ENCODE data around the gene KLC4. TPM values are rescaled to one million over a fixed set of nuclear protein-coding genes. Genes with fewer than 3 reads are reported as not detected.

The KLC4 gene
- total and polyA plus RNA-seq, 9 of the 15 experiments (the other 6 are each of a cell fraction or from before 2014, with no cell fraction given): 1.7 to 16.2 (median 7.7) TPM

- H3K36me3 ChIP-seq (ENCODE audit: control insufficient read depth, insufficient read depth, low read length): no peaks in the 10 kb centered on the region
- in situ Hi-C loops (cut with MboI): no loop called here
- BruUV-seq (replicated peaks): no TSS peak
- TF ChIP-seq PRDM10 (IDR thresholded peaks at IDR 0.05; ENCODE audit: partially characterized antibody) (no peak), FOXK1 (CRISPR knock-in tag; IDR thresholded peaks at IDR 0.05; ENCODE audit: borderline replicate concordance) (no peak), HES1 (IDR thresholded peaks at IDR 0.05; ENCODE audit: low read depth) (no peak)
- no peak overlapping the region for H3K4me3 ChIP-seq
- H4K20me1 ChIP-seq (replicated peaks; ENCODE audit: control insufficient read depth, insufficient read depth, low read length): no peaks in the 10 kb centered on the region; the same call in 1 of the 2 replicates
- H3K9ac ChIP-seq (ENCODE audit: insufficient read depth in 1 of 2, low read depth in 2 of 2, low read length in 2 of 2): no peak overlapping the region
- H3K27me3 ChIP-seq (ENCODE audit: control insufficient read depth in 2 of 2, insufficient read depth in 2 of 2, low read length in 2 of 2): peaks cover 8% of the 10 kb centered on the region in 2 experiments; a peak in 3 of 5 replicates
- H2AFZ ChIP-seq (ENCODE audit: low read depth, low read length): no peak overlapping the region
- no peaks in the 10 kb centered on the region for H3K79me2 ChIP-seq (ENCODE audit: control insufficient read depth, insufficient read depth, low read length)
- H3K9me3 ChIP-seq (replicated peaks; ENCODE audit: control insufficient read depth, insufficient read depth, low read depth, low read length): no peaks in the 10 kb centered on the region
- ChIA-PET CTCF (ENCODE audit: low intra/inter-chr PET ratio) (no interaction called here), POLR2A (interaction anchor here (0.6 kb wide), 1 partner anchor 32 kb away, joined by 3 read pairs; no protein-coding TSS in a partner anchor)
- H3K9me1 ChIP-seq (ENCODE audit: control insufficient read depth, insufficient read depth, low read length): peaks cover 3% of the 10 kb centered on the region
- ATAC-seq: no peak
- no peak for DNase-seq (ENCODE audit: extremely low read depth in 1 of 4, low spot score in 3 of 4)
- peaks cover 0 to 2% of the 10 kb centered on the region in 2 experiments; a peak in 1 of 5 replicates for H3K4me1 ChIP-seq (replicated peaks in 1 of 2; ENCODE audit: control insufficient read depth in 2 of 2, insufficient read depth in 2 of 2, low read length in 2 of 2)
- H3K4me2 ChIP-seq (ENCODE audit: insufficient read depth, low read length): no peak overlapping the region
- intact Hi-C loops (cut with micrococcal nuclease): no loop called here
- 20% methylated on average over 7 of the region's 8 CpGs for WGBS (ENCODE audit: insufficient coverage, low coverage, missing lambda C conversion rate)
- H3K27ac ChIP-seq (ENCODE audit: extremely low read depth, low read depth, low read length): no peak overlapping the region
- FAIRE-seq: no peak
These were observed 26.7 kb downstream of the KLC4 start for GRCh38 chr6:43086022-43086658.
